GM11168 (cell line): Measurements from ENCODE around the gene BAG1.

Experiments used
- in situ Hi-C: fragments of 300-500 bp; cut with MboI; formaldehyde crosslinking; loops from one replicate; pipeline ENCODE4 v1.12.0; 2022; ENCODE audit warnings: low sequenced_read_pairs; ENCODE audit not compliant: unreplicated experiment

BAG1 gene

GRCh38 chr9:33277484-33277883, 13.0 kb upstream of the BAG1 start:
- in situ Hi-C loops, result no loop called here

GRCh38 chr9:33273972-33274328, 9.4 kb upstream of the BAG1 start:
- in situ Hi-C loops, result no loop called here

GRCh38 chr9:33273266-33273971, 8.9 kb upstream of the BAG1 start:
- in situ Hi-C loops, result no loop called here

GRCh38 chr9:33272061-33272460, 7.6 kb upstream of the BAG1 start:
- in situ Hi-C loops, result no loop called here

- in situ Hi-C loops, result no loop called here
These were observed 5.6 kb upstream of the BAG1 start for GRCh38 chr9:33270146-33270545.

- in situ Hi-C loops, result no loop called here
These were observed 2.8 kb upstream of the BAG1 start for GRCh38 chr9:33267151-33267767.

- in situ Hi-C loops, result no loop called here
These were observed 830 bp upstream of the BAG1 start for GRCh38 chr9:33265211-33265865.

GRCh38 chr9:33264003-33264472, 470 bp downstream of the BAG1 start:
- in situ Hi-C loops, result no loop called here

GRCh38 chr9:33263131-33264002, 1.1 kb downstream of the BAG1 start:
- in situ Hi-C loops, result no loop called here

GRCh38 chr9:33260372-33260771, 4.1 kb downstream of the BAG1 start:
- in situ Hi-C loops, result no loop called here

- in situ Hi-C loops, result no loop called here
These were observed 7.2 kb downstream of the BAG1 start for GRCh38 chr9:33257276-33257675.

GRCh38 chr9:33256236-33256635, 8.3 kb downstream of the BAG1 start:
- in situ Hi-C loops, result no loop called here

- in situ Hi-C loops, result no loop called here
These were observed 9.0 kb downstream of the BAG1 start for GRCh38 chr9:33255471-33255870.

GRCh38 chr9:33255014-33255413, 9.5 kb downstream of the BAG1 start:
- in situ Hi-C loops, result no loop called here

GRCh38 chr9:33254211-33254610, 10.3 kb downstream of the BAG1 start:
- in situ Hi-C loops, result no loop called here

- in situ Hi-C loops, result no loop called here
These were observed 14.0 kb downstream of the BAG1 start for GRCh38 chr9:33250458-33250995.

GRCh38 chr9:33249983-33250382, 14.5 kb downstream of the BAG1 start:
- in situ Hi-C loops, result no loop called here

GRCh38 chr9:33249087-33249658, 15.3 kb downstream of the BAG1 start:
- in situ Hi-C loops, result no loop called here

- in situ Hi-C loops, result no loop called here
These were observed 15.9 kb downstream of the BAG1 start for GRCh38 chr9:33248606-33249005.

- in situ Hi-C loops, result no loop called here
These were observed 18.1 kb downstream of the BAG1 start for GRCh38 chr9:33246269-33246860.
